Inferior parietal cortex (tissue), 1 donor: ENCODE data around the gene SEPHS1.
"Not testable (repeated sequence)": the region's sequence is repeated elsewhere in the genome, so short reads cannot be mapped to it uniquely, and the experiment has no call there.

ENCODE experiments used
- DNase-seq: peaks from one replicate; pipeline ENCODE4 v3.0.0-alpha.2; 2016; ENCODE audit errors: extremely low spot score

The SEPHS1 gene

GRCh38 chr10:13365243-13365642 lies 17.1 kb upstream of the SEPHS1 start:
- DNase-seq, result no peak

- DNase-seq, result no peak
These were observed 12.5 kb upstream of the SEPHS1 start for GRCh38 chr10:13360587-13360986.

GRCh38 chr10:13356392-13356791 lies 8.3 kb upstream of the SEPHS1 start:
- no peak for DNase-seq

GRCh38 chr10:13354783-13355182 lies 6.7 kb upstream of the SEPHS1 start:
- DNase-seq, result no peak

- no peak for DNase-seq
These were observed 4.4 kb upstream of the SEPHS1 start for GRCh38 chr10:13352519-13352918.

- DNase-seq, result no peak
These were observed 3.3 kb upstream of the SEPHS1 start for GRCh38 chr10:13351340-13351915.

GRCh38 chr10:13349463-13350274 lies 1.6 kb upstream of the SEPHS1 start:
- DNase-seq, result no peak

- DNase-seq, result peak; percentile 71
These were observed 465 bp downstream of the SEPHS1 start for GRCh38 chr10:13347500-13348156.

GRCh38 chr10:13347043-13347499 lies 1.0 kb downstream of the SEPHS1 start:
- no peak for DNase-seq

- DNase-seq, result no peak
These were observed 1.6 kb downstream of the SEPHS1 start for GRCh38 chr10:13346283-13347042.

- DNase-seq, result no peak
These were observed 7.3 kb downstream of the SEPHS1 start for GRCh38 chr10:13340626-13341376.

GRCh38 chr10:13340068-13340467 lies 8.0 kb downstream of the SEPHS1 start:
- DNase-seq, result no peak

GRCh38 chr10:13338390-13339110 lies 9.5 kb downstream of the SEPHS1 start:
- no peak for DNase-seq

- no peak for DNase-seq
These were observed 10.3 kb downstream of the SEPHS1 start for GRCh38 chr10:13337827-13338196.

- no peak for DNase-seq
These were observed 10.8 kb downstream of the SEPHS1 start for GRCh38 chr10:13337128-13337826.

- DNase-seq, result no peak
These were observed 12.2 kb downstream of the SEPHS1 start for GRCh38 chr10:13335881-13336280.

GRCh38 chr10:13334556-13334955 lies 13.5 kb downstream of the SEPHS1 start:
- DNase-seq, result no peak

- no peak for DNase-seq
These were observed 16.4 kb downstream of the SEPHS1 start for GRCh38 chr10:13331646-13332045.

GRCh38 chr10:13330980-13331379 lies 17.1 kb downstream of the SEPHS1 start:
- DNase-seq, result not testable (repeated sequence)

GRCh38 chr10:13329565-13329964 lies 18.5 kb downstream of the SEPHS1 start:
- no peak for DNase-seq
